H9 (cell line): Measurements from ENCODE around the gene POU6F2. TPM values are rescaled to one million over a fixed set of nuclear protein-coding genes. Genes with fewer than 3 reads are reported as not detected.

Experiments used
- DNase-seq: peaks from one replicate; pipeline ENCODE4 v3.0.0-alpha.2; 2017
- H2AFZ ChIP-seq: one replicate; pipeline ENCODE4 v1.6.1; 2013; ENCODE audit warnings: mild to moderate bottlenecking, low read length, control low read depth, moderate library complexity
- H2AK5ac ChIP-seq: 2 replicates; pipeline ENCODE4 v1.6.1; 2013; ENCODE audit warnings: low read length, control low read depth, mixed read lengths; ENCODE audit not compliant: insufficient read length
- H2BK120ac ChIP-seq: one replicate; pipeline ENCODE4 v1.6.1; 2013; ENCODE audit warnings: low read depth, mild to moderate bottlenecking, low read length, control low read depth, inconsistent platforms; ENCODE audit not compliant: poor library complexity, severe bottlenecking
- H2BK12ac ChIP-seq: 2 replicates; pipeline ENCODE4 v1.6.1; 2013; ENCODE audit warnings: low read length, control low read depth, mixed read lengths, low read depth; ENCODE audit not compliant: insufficient read length
- H2BK15ac ChIP-seq: 2 replicates; pipeline ENCODE4 v1.6.1; 2013; ENCODE audit warnings: low read depth, low read length, control low read depth
- H2BK20ac ChIP-seq: one replicate; pipeline ENCODE4 v1.6.1; 2013; ENCODE audit warnings: low read depth, mild to moderate bottlenecking, low read length, control low read depth, inconsistent platforms; ENCODE audit not compliant: poor library complexity, severe bottlenecking
- H2BK5ac ChIP-seq: 2 replicates; pipeline ENCODE4 v1.6.1; 2013; ENCODE audit warnings: low read length, control low read depth, mixed read lengths; ENCODE audit not compliant: insufficient read length
- H3K14ac ChIP-seq: 2 replicates; pipeline ENCODE4 v1.6.1; 2013; ENCODE audit warnings: low read length, control low read depth; ENCODE audit not compliant: insufficient read depth
- H3K18ac ChIP-seq: 2 replicates; pipeline ENCODE4 v1.6.1; 2013; ENCODE audit warnings: low read depth, mild to moderate bottlenecking, mixed read lengths, low read length, control low read depth; ENCODE audit not compliant: insufficient read length
- H3K23ac ChIP-seq: 2 replicates; pipeline ENCODE4 v1.6.1; 2013; ENCODE audit warnings: low read length, control low read depth, mixed read lengths, low read depth; ENCODE audit not compliant: insufficient read length
- H3K23me2 ChIP-seq: 2 replicates; pipeline ENCODE4 v1.6.1; 2013; ENCODE audit warnings: low read depth, mild to moderate bottlenecking, mixed read lengths, low read length, control low read depth; ENCODE audit not compliant: insufficient read length, poor library complexity, severe bottlenecking
- H3K27ac ChIP-seq: 2 replicates; pipeline ENCODE4 v1.5.1; 2013; ENCODE audit warnings: low read length, control low read depth, mixed read lengths, low read depth; ENCODE audit not compliant: insufficient read length
- H3K27me3 ChIP-seq: 2 replicates; pipeline ENCODE4 v1.6.1; 2013; ENCODE audit warnings: low read length, control low read depth, inconsistent platforms; ENCODE audit not compliant: insufficient read depth
- H3K4ac ChIP-seq: 2 replicates; pipeline ENCODE4 v1.6.1; 2013; ENCODE audit warnings: low read depth, mild to moderate bottlenecking, control low read depth, inconsistent platforms, low read length, moderate library complexity
- H3K4me1 ChIP-seq: 2 replicates; pipeline ENCODE4 v1.6.1; 2013; ENCODE audit warnings: low read length, control low read depth, inconsistent platforms; ENCODE audit not compliant: insufficient read depth
- H3K4me2 ChIP-seq: 2 replicates; pipeline ENCODE4 v1.6.1; 2013; ENCODE audit warnings: low read length, control low read depth, mixed read lengths; ENCODE audit not compliant: insufficient read length, insufficient read depth
- H3K56ac ChIP-seq: 2 replicates; pipeline ENCODE4 v1.6.1; 2013; ENCODE audit warnings: low read depth, mild to moderate bottlenecking, mixed read lengths, low read length, control low read depth; ENCODE audit not compliant: insufficient read length
- H3K79me1 ChIP-seq: 2 replicates; pipeline ENCODE4 v1.6.1; 2013; ENCODE audit warnings: low read depth, mild to moderate bottlenecking, moderate library complexity, low read length, control low read depth, inconsistent platforms; ENCODE audit not compliant: insufficient read depth, poor library complexity, severe bottlenecking
- H3K79me2 ChIP-seq: 2 replicates; pipeline ENCODE4 v1.6.1; 2013; ENCODE audit warnings: low read length, control low read depth, inconsistent platforms; ENCODE audit not compliant: insufficient read depth
- H3K9ac ChIP-seq: 2 replicates; pipeline ENCODE4 v1.6.1; 2013; ENCODE audit warnings: low read length, control low read depth, mixed read lengths; ENCODE audit not compliant: insufficient read length; ENCODE audit errors: extremely low read depth
- H3K9me3 ChIP-seq: one replicate; pipeline ENCODE4 v1.6.1; 2013; ENCODE audit warnings: low read depth, low read length, inconsistent platforms; ENCODE audit not compliant: control insufficient read depth
- H3T11ph ChIP-seq: one replicate; pipeline ENCODE4 v1.6.1; 2013; ENCODE audit warnings: mild to moderate bottlenecking, low read length, control low read depth, inconsistent platforms
- H4K20me1 ChIP-seq: one replicate; pipeline ENCODE4 v1.6.1; 2013; ENCODE audit not compliant: control insufficient read depth, insufficient read length, insufficient read depth
- H4K5ac ChIP-seq: 2 replicates; pipeline ENCODE4 v1.6.1; 2013; ENCODE audit warnings: low read depth, mild to moderate bottlenecking, mixed read lengths, low read length, control low read depth; ENCODE audit not compliant: insufficient read length
- H4K8ac ChIP-seq: replicated peaks from 2 replicates; pipeline ENCODE4 v1.6.1; 2013; ENCODE audit warnings: low read length, control low read depth, mixed read lengths, low read depth; ENCODE audit not compliant: insufficient read length
- H4K91ac ChIP-seq: 2 replicates; pipeline ENCODE4 v1.6.1; 2013; ENCODE audit warnings: low read depth, mild to moderate bottlenecking, moderate library complexity, mixed read lengths, low read length, control low read depth; ENCODE audit not compliant: insufficient read length
- H3K27ac Mint-ChIP-seq, 3 experiments: 2 replicates in 2 of 3; 3 replicates in 1 of 3; pipeline ENCODE4 v1.8.0; 2020 to 2021; ENCODE audit warnings: mixed read lengths in 3 of 3, mild to moderate bottlenecking in 1 of 3, moderate library complexity in 1 of 3
- H3K27me3 Mint-ChIP-seq: 2 replicates; pipeline ENCODE4 v1.8.0; 2021; ENCODE audit warnings: low read depth, mild to moderate bottlenecking, moderate library complexity, mixed read lengths
- H3K36me3 Mint-ChIP-seq, 3 experiments: 2 replicates in 2 of 3; 3 replicates in 1 of 3; pipeline ENCODE4 v1.8.0; 2020 to 2021; ENCODE audit warnings: low read depth in 3 of 3, mixed read lengths in 3 of 3; ENCODE audit not compliant: insufficient read depth in 1 of 3
- H3K4me1 Mint-ChIP-seq, 2 experiments: 2 replicates each; pipeline ENCODE4 v1.8.0; 2020; ENCODE audit warnings: mixed read lengths in 2 of 2
- H3K4me3 Mint-ChIP-seq, 2 experiments: 2 replicates in 1 of 2; 3 replicates in 1 of 2; pipeline ENCODE4 v1.8.0; 2020 to 2021; ENCODE audit warnings: mild to moderate bottlenecking in 2 of 2, mixed read lengths in 2 of 2, moderate library complexity in 1 of 2
- H3K9me3 Mint-ChIP-seq, 2 experiments: 2 replicates in 1 of 2; 3 replicates in 1 of 2; pipeline ENCODE4 v1.8.0; 2020; ENCODE audit warnings: mild to moderate bottlenecking in 2 of 2, mixed read lengths in 2 of 2, moderate library complexity in 1 of 2
- WGBS: extraction: QIAGEN DNeasy Blood & Tissue Kit; methylation state at CpG from one replicate; pipeline ENCODE4 v1.1.7; 2013; ENCODE audit warnings: missing lambda C conversion rate, low lambda C conversion rate, mixed read lengths; ENCODE audit not compliant: insufficient read length; ENCODE audit errors: extremely low coverage; 5-methylcytosine and 5-hydroxymethylcytosine counted together
- total RNA-seq: library from RNA; stranded (reverse); gene quantifications from 2 replicates; pipeline ENCODE4 v1.2.1, GENCODE V29; 2021
- TF ChIP-seq, protein P1 (sequence below): fragments of 200-600 bp; sonication (generic); conservative IDR thresholded peaks from 3 replicates; pipeline ENCODE4 v1.8.0; 2021; ENCODE audit warnings: antibody characterized with exemption, mild to moderate bottlenecking

The POU6F2 gene
- total RNA-seq, 1 experiment from 2014 or later: 1.9 TPM

DNA sequence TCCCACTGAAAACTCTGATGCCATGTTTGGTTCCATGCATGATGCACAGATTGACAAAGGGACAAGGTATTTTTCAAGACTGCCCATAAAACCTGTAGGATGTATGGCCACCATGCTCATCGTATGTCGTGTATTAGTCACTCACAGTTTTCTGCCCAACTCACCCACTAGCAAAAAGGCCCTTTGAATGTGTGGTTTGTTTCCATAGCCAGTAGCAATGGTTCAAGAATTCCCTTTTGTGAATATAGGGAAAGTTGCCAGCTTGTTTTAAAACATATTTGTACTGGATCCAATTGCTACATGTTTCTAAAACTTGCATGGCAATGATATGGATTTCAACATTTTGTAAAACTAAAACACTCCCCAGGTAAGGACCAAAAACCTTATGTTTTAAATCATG is 307.5 kb downstream of the POU6F2 start:
- H3K4me2 ChIP-seq: no peak overlapping the region
- no peaks in the 10 kb centered on the region for H3K23me2 ChIP-seq
- no peak for DNase-seq
- H3K18ac ChIP-seq: no peak overlapping the region
- H2BK120ac ChIP-seq: no peak overlapping the region
- no peaks in the 10 kb centered on the region for H3K79me2 ChIP-seq
- H3K27me3 Mint-ChIP-seq: no peaks in the 10 kb centered on the region
- no peak overlapping the region for H3K4me3 Mint-ChIP-seq
- no peak overlapping the region for H3K27ac Mint-ChIP-seq
- no peak overlapping the region for H3K27ac ChIP-seq
- H4K8ac ChIP-seq: no peak overlapping the region
- no peak overlapping the region for H3T11ph ChIP-seq
- H3K4me1 ChIP-seq: no peaks in the 10 kb centered on the region; the same call in 1 of the 2 replicates
- H2BK5ac ChIP-seq: no peak overlapping the region
- no peak overlapping the region for H3K23ac ChIP-seq
- H3K4me1 Mint-ChIP-seq: peaks cover 14 to 23% of the 10 kb centered on the region in 2 experiments
- TF ChIP-seq, protein P1, sequence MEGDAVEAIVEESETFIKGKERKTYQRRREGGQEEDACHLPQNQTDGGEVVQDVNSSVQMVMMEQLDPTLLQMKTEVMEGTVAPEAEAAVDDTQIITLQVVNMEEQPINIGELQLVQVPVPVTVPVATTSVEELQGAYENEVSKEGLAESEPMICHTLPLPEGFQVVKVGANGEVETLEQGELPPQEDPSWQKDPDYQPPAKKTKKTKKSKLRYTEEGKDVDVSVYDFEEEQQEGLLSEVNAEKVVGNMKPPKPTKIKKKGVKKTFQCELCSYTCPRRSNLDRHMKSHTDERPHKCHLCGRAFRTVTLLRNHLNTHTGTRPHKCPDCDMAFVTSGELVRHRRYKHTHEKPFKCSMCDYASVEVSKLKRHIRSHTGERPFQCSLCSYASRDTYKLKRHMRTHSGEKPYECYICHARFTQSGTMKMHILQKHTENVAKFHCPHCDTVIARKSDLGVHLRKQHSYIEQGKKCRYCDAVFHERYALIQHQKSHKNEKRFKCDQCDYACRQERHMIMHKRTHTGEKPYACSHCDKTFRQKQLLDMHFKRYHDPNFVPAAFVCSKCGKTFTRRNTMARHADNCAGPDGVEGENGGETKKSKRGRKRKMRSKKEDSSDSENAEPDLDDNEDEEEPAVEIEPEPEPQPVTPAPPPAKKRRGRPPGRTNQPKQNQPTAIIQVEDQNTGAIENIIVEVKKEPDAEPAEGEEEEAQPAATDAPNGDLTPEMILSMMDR: no peak
- no peak overlapping the region for H2AK5ac ChIP-seq
- H4K20me1 ChIP-seq: no peaks in the 10 kb centered on the region
- no peaks in the 10 kb centered on the region for H3K9me3 Mint-ChIP-seq
- H2AFZ ChIP-seq: no peak overlapping the region
- no peak overlapping the region for H3K14ac ChIP-seq
- no peak overlapping the region for H4K91ac ChIP-seq
- no peak overlapping the region for H3K4ac ChIP-seq
- WGBS: no CpG with 5 or more reads among the region's 2 CpGs
- no peaks in the 10 kb centered on the region for H3K36me3 Mint-ChIP-seq
- no peak overlapping the region for H3K9ac ChIP-seq
- no peak overlapping the region for H2BK12ac ChIP-seq
- H2BK20ac ChIP-seq: no peak overlapping the region
- H4K5ac ChIP-seq: no peak overlapping the region
- no peaks in the 10 kb centered on the region for H3K27me3 ChIP-seq
- H3K9me3 ChIP-seq: no peaks in the 10 kb centered on the region
- no peaks in the 10 kb centered on the region for H3K79me1 ChIP-seq
- H3K56ac ChIP-seq: no peak overlapping the region
- no peak overlapping the region for H2BK15ac ChIP-seq
